ENCODE measurements around the gene MRPS35. TPM values are rescaled to one million over a fixed set of nuclear protein-coding genes. Genes with fewer than 3 reads are reported as not detected.

Gene MRPS35
- total RNA-seq, 1 donor from 2014 or later = 41.1 TPM

DNA sequence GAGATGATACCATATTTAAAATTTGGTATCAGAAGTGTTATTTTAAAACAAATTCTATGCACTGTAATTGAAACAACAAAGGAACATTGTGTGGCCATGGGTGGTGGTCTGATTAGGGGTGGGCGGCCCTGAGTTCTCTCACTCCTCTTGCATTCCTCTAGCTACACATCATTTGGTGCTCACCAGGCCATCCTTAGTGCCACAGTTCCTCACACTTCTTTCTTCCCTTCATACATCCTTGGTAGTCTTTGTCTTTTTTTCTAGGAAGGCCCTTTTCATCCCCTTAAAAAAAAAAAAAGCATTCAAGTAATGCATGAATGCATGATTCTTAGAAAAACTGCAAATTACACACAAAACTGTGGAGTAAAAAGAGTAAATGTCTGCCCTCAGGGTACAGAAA lies 71.8 kb downstream of the MRPS35 start:
- Mint-ChIP-seq H3K27me3 (no peaks in the 10 kb centered on the region), H3K9me3 (no peaks in the 10 kb centered on the region), H3K4me3 (peak overlapping the region; percentile 88), H3K27ac (peak overlapping the region; percentile 42), H3K4me1 (ENCODE audit: unreplicated experiment) (peaks cover 21% of the 10 kb centered on the region), H3K36me3 (peaks cover 48% of the 10 kb centered on the region)
- TF ChIP-seq, protein P1, sequence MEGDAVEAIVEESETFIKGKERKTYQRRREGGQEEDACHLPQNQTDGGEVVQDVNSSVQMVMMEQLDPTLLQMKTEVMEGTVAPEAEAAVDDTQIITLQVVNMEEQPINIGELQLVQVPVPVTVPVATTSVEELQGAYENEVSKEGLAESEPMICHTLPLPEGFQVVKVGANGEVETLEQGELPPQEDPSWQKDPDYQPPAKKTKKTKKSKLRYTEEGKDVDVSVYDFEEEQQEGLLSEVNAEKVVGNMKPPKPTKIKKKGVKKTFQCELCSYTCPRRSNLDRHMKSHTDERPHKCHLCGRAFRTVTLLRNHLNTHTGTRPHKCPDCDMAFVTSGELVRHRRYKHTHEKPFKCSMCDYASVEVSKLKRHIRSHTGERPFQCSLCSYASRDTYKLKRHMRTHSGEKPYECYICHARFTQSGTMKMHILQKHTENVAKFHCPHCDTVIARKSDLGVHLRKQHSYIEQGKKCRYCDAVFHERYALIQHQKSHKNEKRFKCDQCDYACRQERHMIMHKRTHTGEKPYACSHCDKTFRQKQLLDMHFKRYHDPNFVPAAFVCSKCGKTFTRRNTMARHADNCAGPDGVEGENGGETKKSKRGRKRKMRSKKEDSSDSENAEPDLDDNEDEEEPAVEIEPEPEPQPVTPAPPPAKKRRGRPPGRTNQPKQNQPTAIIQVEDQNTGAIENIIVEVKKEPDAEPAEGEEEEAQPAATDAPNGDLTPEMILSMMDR (conservative IDR thresholded peaks at IDR 0.05) = no peak
- DNase-seq (ENCODE audit: extremely low spot score, unreplicated experiment) = no peak

DNA sequence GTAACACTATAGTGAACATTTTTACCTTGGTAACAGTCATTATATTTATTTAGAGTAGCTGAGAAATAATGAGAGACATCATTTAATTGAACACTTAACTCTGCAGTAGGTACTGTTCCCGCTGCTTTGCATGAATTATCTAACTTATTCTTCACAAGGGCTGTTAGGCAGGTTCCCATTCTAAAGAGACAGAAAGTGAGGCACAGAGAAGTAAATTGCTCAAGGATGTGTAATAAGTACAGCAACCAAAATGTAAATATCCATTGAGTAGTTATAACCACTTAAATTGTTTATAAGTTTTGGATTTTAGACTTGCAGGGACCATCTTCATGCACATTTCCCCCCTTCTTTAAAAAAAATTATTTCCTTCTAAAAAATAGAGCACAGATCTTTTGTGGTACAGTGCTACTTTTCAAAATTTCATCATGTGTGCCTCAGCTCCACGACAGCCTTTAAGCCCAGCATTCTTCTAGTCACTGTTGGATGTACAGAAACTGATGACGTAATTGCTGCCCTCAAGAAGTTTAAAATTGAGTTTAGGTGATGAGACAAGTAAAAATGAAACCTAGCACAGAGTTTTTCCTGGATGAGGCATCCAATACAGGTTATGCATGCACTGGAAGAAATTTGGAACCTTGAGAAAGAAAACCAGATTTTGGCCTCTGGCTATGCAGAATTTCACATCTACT lies 75.4 kb downstream of the MRPS35 start:
- no peak for DNase-seq (ENCODE audit: extremely low spot score, unreplicated experiment)
- Mint-ChIP-seq H3K27me3 (no peaks in the 10 kb centered on the region), H3K27ac (peak overlapping the region; percentile 9), H3K4me3 (no peak overlapping the region), H3K9me3 (no peaks in the 10 kb centered on the region), H3K36me3 (peaks cover 62% of the 10 kb centered on the region), H3K4me1 (ENCODE audit: unreplicated experiment) (peaks cover 15% of the 10 kb centered on the region)
- TF ChIP-seq, protein P1 (conservative IDR thresholded peaks at IDR 0.05) = no peak

DNA sequence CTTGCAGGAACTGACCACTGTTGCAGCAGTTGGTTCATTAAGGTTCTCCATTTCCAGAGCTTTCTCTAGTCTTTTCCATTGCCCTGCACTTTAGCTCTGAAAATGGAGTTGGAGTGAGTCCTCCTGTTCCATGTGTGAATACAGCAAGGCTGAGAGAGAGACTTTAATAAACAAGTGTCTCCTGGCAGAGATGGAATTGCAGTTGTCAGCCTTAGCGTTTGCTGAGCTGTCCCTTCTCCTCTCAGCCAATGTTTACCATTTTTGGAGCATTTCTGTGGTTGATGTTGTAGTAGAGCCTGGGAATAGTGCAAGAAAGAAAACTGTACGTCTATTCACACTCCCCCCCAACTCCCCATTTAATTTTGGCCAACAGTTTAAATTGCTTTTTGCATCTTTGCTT lies 76.9 kb downstream of the MRPS35 start:
- TF ChIP-seq, protein P1 (conservative IDR thresholded peaks at IDR 0.05) = no peak
- Mint-ChIP-seq H3K4me1 (ENCODE audit: unreplicated experiment) (peaks cover under 1% of the 10 kb centered on the region), H3K4me3 (no peak overlapping the region), H3K9me3 (no peaks in the 10 kb centered on the region), H3K27me3 (no peaks in the 10 kb centered on the region), H3K36me3 (peaks cover 59% of the 10 kb centered on the region), H3K27ac (no peak overlapping the region)
- DNase-seq (ENCODE audit: extremely low spot score, unreplicated experiment) = no peak

DNA sequence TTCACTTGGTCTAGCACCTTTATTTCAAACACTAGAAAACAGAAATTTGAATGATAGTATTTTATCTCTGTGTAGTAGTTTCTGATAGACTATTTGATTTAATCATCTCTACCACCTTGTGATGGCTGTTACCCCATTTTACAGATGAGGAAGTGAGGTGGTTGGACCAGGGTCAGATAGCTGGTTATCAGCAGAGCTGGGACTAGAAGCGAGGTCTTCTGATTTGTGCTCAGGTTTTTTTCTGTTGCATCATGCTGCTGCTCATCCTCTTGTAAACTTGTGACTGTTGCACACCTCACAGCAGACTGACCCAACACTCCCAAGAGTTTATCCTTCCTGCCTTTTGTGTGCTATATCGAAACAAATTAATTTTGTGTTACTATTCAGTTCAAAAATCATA lies 79.5 kb downstream of the MRPS35 start:
- H3K4me3 Mint-ChIP-seq = no peak overlapping the region
- no peak overlapping the region for H3K27ac Mint-ChIP-seq
- TF ChIP-seq, protein P1 (conservative IDR thresholded peaks at IDR 0.05) = no peak
- no peak for DNase-seq (ENCODE audit: extremely low spot score, unreplicated experiment)
- H3K27me3 Mint-ChIP-seq = no peaks in the 10 kb centered on the region
- H3K4me1 Mint-ChIP-seq (ENCODE audit: unreplicated experiment) = no peaks in the 10 kb centered on the region
- peaks cover 60% of the 10 kb centered on the region for H3K36me3 Mint-ChIP-seq
- no peaks in the 10 kb centered on the region for H3K9me3 Mint-ChIP-seq

DNA sequence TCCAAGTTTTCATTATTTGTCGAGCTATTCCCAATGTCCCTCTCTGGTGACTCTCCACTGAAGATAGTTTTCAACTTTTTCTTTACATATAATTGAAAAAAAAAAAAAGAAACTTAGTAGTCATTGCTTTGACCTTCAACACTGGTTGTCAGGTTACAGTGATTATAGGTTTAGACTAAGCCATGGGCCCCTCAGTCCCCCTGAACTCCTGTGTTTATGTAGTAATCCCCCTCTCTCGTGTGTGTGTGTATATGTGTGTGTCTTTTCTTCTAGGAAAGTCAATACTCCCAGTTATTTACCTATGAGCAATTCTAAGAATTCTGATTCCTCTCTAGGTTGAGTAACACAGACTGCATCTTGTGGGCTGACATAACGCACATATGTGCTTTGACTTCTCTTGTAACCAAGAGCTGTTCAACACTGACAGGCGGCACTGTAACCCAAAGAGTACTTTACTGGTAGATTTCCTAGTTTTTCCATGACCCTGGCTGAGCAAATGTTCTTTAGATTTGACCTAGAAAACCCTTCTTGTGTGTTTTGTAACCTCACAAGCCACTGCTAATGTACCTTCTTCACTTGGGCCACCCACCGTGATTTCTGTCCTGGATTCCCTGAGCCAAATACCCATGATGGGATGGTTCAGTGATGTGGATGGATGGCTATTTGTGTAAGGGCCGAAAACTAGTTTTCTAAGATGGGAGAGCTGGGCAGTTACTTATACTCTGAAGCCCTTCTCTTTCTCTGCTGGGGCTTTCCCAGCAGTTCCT lies 84.4 kb downstream of the MRPS35 start:
- Mint-ChIP-seq H3K4me1 (ENCODE audit: unreplicated experiment) (no peaks in the 10 kb centered on the region), H3K36me3 (peaks cover 64% of the 10 kb centered on the region), H3K27ac (peak overlapping the region; percentile 1), H3K9me3 (no peaks in the 10 kb centered on the region), H3K4me3 (no peak overlapping the region), H3K27me3 (no peaks in the 10 kb centered on the region)
- TF ChIP-seq, protein P1 (conservative IDR thresholded peaks at IDR 0.05) = no peak
- DNase-seq (ENCODE audit: extremely low spot score, unreplicated experiment) = no peak

All from type B pancreatic cell (in vitro differentiated cells).